Left lung (tissue), 10 donors: Measurements from ENCODE around the gene AMER3. TPM values are rescaled to one million over a fixed set of nuclear protein-coding genes. Genes with fewer than 3 reads are reported as not detected.
A peak's percentile ranks its signal among the peaks of the same experiment; 100 is the strongest.

ENCODE experiments used
- ATAC-seq: fragments of 200-7000 bp; cut with Tn5 transposase; one replicate; pipeline ENCODE4 v1.9.1; 2020; ENCODE audit warnings: moderate library complexity
- DNase-seq, 4 donors: peaks; one replicate each; pipeline ENCODE4 v3.0.0-alpha.2; 2013 to 2020
- H3K27ac ChIP-seq, 2 donors: fragments of 200-600 bp; sonication (generic) in 1 of 2; one replicate each; pipeline versions ENCODE4 v1.5.0 to v1.8.0; 2020 to 2021
- H3K27me3 ChIP-seq, 2 donors: fragments of 200-600 bp; sonication (generic) in 1 of 2; one replicate each; pipeline versions ENCODE4 v1.5.0 to v1.8.0; 2020 to 2021
- H3K36me3 ChIP-seq, 2 donors: fragments of 200-600 bp; sonication (generic) in 1 of 2; one replicate each; pipeline versions ENCODE4 v1.5.0 to v1.8.0; 2020 to 2021
- H3K4me1 ChIP-seq, 2 donors: fragments of 200-600 bp; one replicate each; pipeline ENCODE4 v1.8.0; 2021
- H3K4me3 ChIP-seq, 2 donors: fragments of 200-600 bp; sonication (generic) in 1 of 2; one replicate each; pipeline versions ENCODE4 v1.5.0 to v1.8.0; 2020 to 2021; ENCODE audit warnings: mild to moderate bottlenecking in 1 of 2
- H3K9me3 ChIP-seq, 2 donors: fragments of 200-600 bp; sonication (generic) in 1 of 2; one replicate each; pipeline versions ENCODE4 v1.5.0 to v1.8.0; 2020 to 2021
- intact Hi-C, 2 donors: fragments of 100-400 bp; cut with DNase I; formaldehyde crosslinking; loops; one replicate each; pipeline versions ENCODE4 v1.11.2 to v1.14.2; 2022
- polyA plus RNA-seq, 6 donors: library from polyadenylated mRNA; unstranded; fragments of 120-200 nt; gene quantifications; one replicate each; pipeline ENCODE4 v1.2.1, GENCODE V29; 2013; ENCODE audit not compliant: insufficient read length in 6 of 6
- total RNA-seq, 2 donors: library from RNA; stranded (reverse); fragmentation: NEBNext Ultra II Directional; extraction: Animal tissue kit (Norgen Biotek cat#: 25700); gene quantifications; one replicate each; pipeline ENCODE4 v1.2.1, GENCODE V29; 2021
- TF ChIP-seq, protein P1 (sequence below), 2 donors: fragments of 200-600 bp; sonication (generic) in 1 of 2; IDR thresholded peaks; one replicate each; pipeline versions ENCODE4 v1.5.0 to v1.8.0; 2021; ENCODE audit warnings: antibody characterized with exemption in 2 of 2
- donor health status: DM: no; HTN: yes; CAD: no.
- donor health status: DM: no; HTN: no; CAD: no.

The AMER3 gene
- total and polyA plus RNA-seq, 8 donors: 0.04 to 0.15 (median 0.09) TPM; not detected in 3

- peak in 1 of 4 donors; percentile 33 for DNase-seq
- peak; percentile 6 for ATAC-seq
- peaks cover 0 to 48% of the 10 kb centered on the region in 2 donors for H3K27me3 ChIP-seq
- TF ChIP-seq, protein P1, sequence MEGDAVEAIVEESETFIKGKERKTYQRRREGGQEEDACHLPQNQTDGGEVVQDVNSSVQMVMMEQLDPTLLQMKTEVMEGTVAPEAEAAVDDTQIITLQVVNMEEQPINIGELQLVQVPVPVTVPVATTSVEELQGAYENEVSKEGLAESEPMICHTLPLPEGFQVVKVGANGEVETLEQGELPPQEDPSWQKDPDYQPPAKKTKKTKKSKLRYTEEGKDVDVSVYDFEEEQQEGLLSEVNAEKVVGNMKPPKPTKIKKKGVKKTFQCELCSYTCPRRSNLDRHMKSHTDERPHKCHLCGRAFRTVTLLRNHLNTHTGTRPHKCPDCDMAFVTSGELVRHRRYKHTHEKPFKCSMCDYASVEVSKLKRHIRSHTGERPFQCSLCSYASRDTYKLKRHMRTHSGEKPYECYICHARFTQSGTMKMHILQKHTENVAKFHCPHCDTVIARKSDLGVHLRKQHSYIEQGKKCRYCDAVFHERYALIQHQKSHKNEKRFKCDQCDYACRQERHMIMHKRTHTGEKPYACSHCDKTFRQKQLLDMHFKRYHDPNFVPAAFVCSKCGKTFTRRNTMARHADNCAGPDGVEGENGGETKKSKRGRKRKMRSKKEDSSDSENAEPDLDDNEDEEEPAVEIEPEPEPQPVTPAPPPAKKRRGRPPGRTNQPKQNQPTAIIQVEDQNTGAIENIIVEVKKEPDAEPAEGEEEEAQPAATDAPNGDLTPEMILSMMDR (IDR thresholded peaks at IDR 0.05): no peak
- peak overlapping the region; percentile 26 to 37 for H3K4me3 ChIP-seq
- intact Hi-C loops: no loop called here
- H3K36me3 ChIP-seq: no peaks in the 10 kb centered on the region
- no peaks in the 10 kb centered on the region for H3K9me3 ChIP-seq
- no peak overlapping the region for H3K27ac ChIP-seq
- peaks cover 11 to 14% of the 10 kb centered on the region in 2 donors for H3K4me1 ChIP-seq
These were observed 28.6 kb upstream of the AMER3 start for GRCh38 chr2:130726614-130727180.

DNA sequence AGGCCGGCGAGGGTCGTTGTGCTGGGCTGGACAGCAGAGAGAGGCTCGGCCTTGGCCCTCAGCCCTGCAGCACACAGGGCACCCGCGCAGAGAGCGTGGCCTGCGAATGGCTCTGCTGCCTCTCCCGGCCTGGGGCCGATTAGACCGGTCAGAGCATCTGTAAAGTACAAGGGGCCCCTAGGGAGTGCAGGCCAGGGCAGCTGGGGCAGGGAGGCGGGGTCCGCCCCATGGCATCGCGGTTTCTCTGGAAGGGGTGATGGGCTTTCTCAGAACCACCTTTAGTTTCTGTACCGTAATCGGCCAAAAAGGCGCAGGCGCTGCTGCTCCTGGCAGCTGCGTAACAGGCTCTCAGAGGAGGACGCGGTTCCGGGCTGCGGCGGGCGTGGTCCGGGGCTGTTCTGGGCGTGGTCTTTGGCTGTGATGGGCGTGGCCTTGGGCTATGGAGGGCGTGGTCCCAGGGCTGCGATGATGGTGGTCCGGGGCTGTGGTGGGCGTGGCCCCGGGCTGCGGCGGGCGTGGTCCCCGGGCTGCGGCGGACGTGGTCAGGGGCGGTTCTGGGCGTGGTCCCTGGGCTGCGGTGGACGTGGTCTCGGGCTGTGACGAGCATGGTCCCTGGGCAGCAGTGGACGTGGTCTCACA, 27.9 kb upstream of the AMER3 start:
- ATAC-seq: peak; percentile 98
- Histone ChIP-seq H3K36me3 (no peaks in the 10 kb centered on the region), H3K4me1 (peaks cover 11 to 14% of the 10 kb centered on the region in 2 donors), H3K9me3 (no peaks in the 10 kb centered on the region), H3K4me3 (peak overlapping the region; percentile 26 to 37), H3K27ac (peak overlapping the region in 1 of 2 donors; percentile 5), H3K27me3 (peaks cover 0 to 48% of the 10 kb centered on the region in 2 donors)
- intact Hi-C loops: no loop called here
- peak; percentile 28 to 86 (median 73) for DNase-seq
- TF ChIP-seq, protein P1 (IDR thresholded peaks at IDR 0.05): no peak

GRCh38 chr2:130728007-130728454, 27.3 kb upstream of the AMER3 start:
- intact Hi-C loops: no loop called here
- Histone ChIP-seq H3K27me3 (peaks cover 0 to 48% of the 10 kb centered on the region in 2 donors), H3K9me3 (no peaks in the 10 kb centered on the region), H3K27ac (peak overlapping the region in 1 of 2 donors; percentile 5), H3K4me3 (peak overlapping the region in 1 of 2 donors; percentile 37), H3K4me1 (peaks cover 11 to 14% of the 10 kb centered on the region in 2 donors), H3K36me3 (no peaks in the 10 kb centered on the region)
- ATAC-seq (peak; percentile 51), DNase-seq (peak in 2 of 4 donors; percentile 10 to 51)
- TF ChIP-seq, protein P1 (IDR thresholded peaks at IDR 0.05): no peak

DNA sequence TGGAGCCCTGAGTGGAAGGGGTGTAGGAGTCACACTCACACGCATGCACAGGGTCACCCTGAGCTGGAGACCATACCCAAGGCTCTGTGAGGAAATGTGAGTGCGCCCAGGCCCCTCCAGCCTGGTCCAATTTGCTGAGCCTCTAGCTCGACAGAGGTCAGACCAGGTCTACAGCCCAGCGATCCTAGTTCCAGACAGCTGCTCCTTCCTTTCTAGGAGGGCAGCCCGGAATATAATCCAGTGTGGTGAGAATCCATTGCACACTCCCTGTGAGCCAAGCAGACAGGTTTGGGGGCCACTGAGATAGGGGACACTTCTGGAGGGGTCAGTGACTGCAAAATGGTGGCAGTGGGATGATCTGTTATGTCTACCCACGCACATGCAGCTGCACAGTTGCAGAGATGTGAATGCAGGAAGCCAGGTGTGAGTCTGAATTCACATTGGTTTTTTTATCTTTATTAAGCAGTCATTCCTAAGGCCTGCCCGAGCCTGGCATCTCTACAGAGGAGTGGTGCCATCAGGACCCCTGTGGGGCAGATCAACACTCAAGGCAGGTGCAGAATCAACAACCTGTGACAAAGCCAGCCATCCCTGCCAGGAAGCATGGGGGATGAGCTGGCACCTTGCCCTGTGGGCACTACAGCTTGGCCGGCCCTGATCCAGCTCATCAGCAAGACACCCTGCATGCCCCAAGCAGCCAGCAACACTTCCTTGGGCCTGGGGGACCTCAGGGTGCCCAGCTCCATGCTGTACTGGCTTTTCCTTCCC, 26.6 kb upstream of the AMER3 start, which contains the start of gene GPR148:
GPR148 (plus strand) TSS at position 522 of the 768 bp plus-strand sequence; CDS start at position 604, 82 bp downstream.
- H3K36me3 ChIP-seq: no peaks in the 10 kb centered on the region
- peak within 1 kb of the TSS in 1 of 2 donors; percentile 37 for H3K4me3 ChIP-seq
- intact Hi-C loops: no loop called here
- TF ChIP-seq, protein P1 (IDR thresholded peaks at IDR 0.05): no peak
- ATAC-seq (no peak), DNase-seq (no peak)
- H3K27me3 ChIP-seq: peaks cover 0 to 48% of the 10 kb centered on the region in 2 donors
- H3K9me3 ChIP-seq: no peaks in the 10 kb centered on the region
- H3K27ac ChIP-seq: peak within 1 kb of the TSS in 1 of 2 donors; percentile 5
- H3K4me1 ChIP-seq: peaks cover 11 to 14% of the 10 kb centered on the region in 2 donors
